IMR-90 (cell line): ENCODE measurements around the gene NNMT.

Experiments
- CEBPB ChIP-seq: IDR thresholded peaks from 2 replicates; pipeline ENCODE4 v1.6.1; 2012; ENCODE audit warnings: low read depth, low read length, improper control_type of control experiment
- CTCF ChIP-seq: conservative IDR thresholded peaks from 2 replicates; pipeline ENCODE4 v1.5.1; 2012; ENCODE audit warnings: mild to moderate bottlenecking, low read depth, low read length, improper control_type of control experiment
- MXI1 ChIP-seq: IDR thresholded peaks from 2 replicates; pipeline ENCODE4 v1.6.1; 2012; ENCODE audit warnings: low read depth, mild to moderate bottlenecking, low read length, moderate library complexity, borderline replicate concordance
- POLR2A ChIP-seq: IDR thresholded peaks from 2 replicates; pipeline ENCODE4 v1.6.1; 2012; ENCODE audit warnings: mild to moderate bottlenecking, low read depth, low read length
- RAD21 ChIP-seq: IDR thresholded peaks from 2 replicates; pipeline ENCODE4 v1.6.1; 2012; ENCODE audit warnings: low read length, improper control_type of control experiment
- RCOR1 ChIP-seq: IDR thresholded peaks from 2 replicates; pipeline ENCODE4 v1.6.1; 2012; ENCODE audit warnings: mild to moderate bottlenecking, low read length, improper control_type of control experiment; ENCODE audit not compliant: insufficient replicate concordance
- RFX5 ChIP-seq: IDR thresholded peaks from 2 replicates; pipeline ENCODE4 v1.8.0; 2012; ENCODE audit warnings: low read depth, mild to moderate bottlenecking, low read length, moderate library complexity
- SMC3 ChIP-seq: fragments of 150-350 bp; IDR thresholded peaks from 2 replicates; pipeline ENCODE4 v1.6.1; 2016; ENCODE audit warnings: low read depth, mild to moderate bottlenecking, antibody characterized with exemption, low read length, moderate library complexity

GRCh38 chr11:114291842-114292680 is 4.1 kb upstream of the NNMT start:
- no peak for TF ChIP-seq CTCF
- TF ChIP-seq CEBPB = no peak
- no peak for TF ChIP-seq SMC3
- no peak for TF ChIP-seq RCOR1
- TF ChIP-seq MXI1 = no peak
- TF ChIP-seq POLR2A = no peak
- TF ChIP-seq RFX5 = no peak
- no peak for TF ChIP-seq RAD21
